Measurements from ENCODE around the gene TMEFF2.
A peak's percentile ranks its signal among the peaks of the same experiment; 100 is the strongest.

Gene TMEFF2

DNA sequence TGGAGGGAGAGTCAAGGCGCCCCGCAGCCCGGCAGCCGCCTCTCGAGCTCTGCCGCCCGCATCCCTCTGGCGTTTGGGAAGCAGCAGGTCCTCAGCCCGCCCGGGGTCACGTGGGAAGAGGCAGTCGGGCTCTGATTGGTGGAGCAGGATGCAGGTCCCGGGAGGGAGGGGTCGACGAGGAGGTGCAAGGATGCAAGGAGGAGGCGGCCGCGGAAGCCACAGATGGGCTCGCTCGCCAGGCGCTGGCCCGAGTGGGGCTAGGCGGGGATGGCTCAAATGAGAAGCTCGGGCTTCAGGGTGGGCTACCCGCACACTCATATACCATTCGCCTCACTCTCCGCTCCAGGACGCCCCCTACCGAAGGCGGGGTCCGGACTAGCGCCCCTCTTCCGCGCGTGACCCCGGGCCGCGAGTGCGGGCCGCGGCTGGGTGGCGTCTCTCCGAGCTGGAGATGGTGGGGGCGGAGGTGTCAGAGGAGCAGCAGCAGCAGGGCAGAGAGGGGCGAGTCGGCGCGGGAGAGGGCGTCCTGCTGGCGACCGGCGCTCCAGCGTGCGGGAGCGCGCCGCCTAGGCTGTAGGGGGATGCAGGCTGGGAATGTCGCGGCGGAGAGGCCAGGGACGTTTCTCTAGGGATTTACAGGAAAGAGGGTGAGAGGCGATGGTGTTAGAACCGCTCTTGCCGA lies at the start of gene TMEFF2:
Gene TMEFF2 (minus strand): TSS at position 68 of the 682 bp plus-strand sequence. CDS start 409 bp downstream, outside the sequence.
- no peaks in the 10 kb centered on the region for H3K36me3 ChIP-seq (ENCODE audit: control insufficient read depth, insufficient read depth, low read length)
- H3K27me3 ChIP-seq (ENCODE audit: control insufficient read depth, insufficient read depth, low read length), result peaks cover 62% of the 10 kb centered on the region
- H3K4me3 ChIP-seq (ENCODE audit: low read length), result peak within 1 kb of the TSS; percentile 20
- H3K4me1 ChIP-seq (ENCODE audit: control insufficient read depth, insufficient read depth, low read length), result peaks cover 12% of the 10 kb centered on the region
- H3K9me3 ChIP-seq (ENCODE audit: control insufficient read depth, low read length), result no peaks in the 10 kb centered on the region
- no peak within 1 kb of the TSS for H3K9ac ChIP-seq (ENCODE audit: low read length)

GRCh38 chr2:192243488-192243887 lies 48.8 kb upstream of the TMEFF2 start:
- H3K4me3 ChIP-seq (ENCODE audit: low read length), result no peak overlapping the region
- H3K36me3 ChIP-seq (ENCODE audit: control insufficient read depth, insufficient read depth, low read length), result no peaks in the 10 kb centered on the region
- H3K9ac ChIP-seq (ENCODE audit: low read length), result no peak overlapping the region
- H3K27me3 ChIP-seq (ENCODE audit: control insufficient read depth, insufficient read depth, low read length), result no peaks in the 10 kb centered on the region
- no peaks in the 10 kb centered on the region for H3K9me3 ChIP-seq (ENCODE audit: control insufficient read depth, low read length)
- no peaks in the 10 kb centered on the region for H3K4me1 ChIP-seq (ENCODE audit: control insufficient read depth, insufficient read depth, low read length)

GRCh38 chr2:192236136-192236535 lies 41.4 kb upstream of the TMEFF2 start:
- H3K27me3 ChIP-seq (ENCODE audit: control insufficient read depth, insufficient read depth, low read length), result no peaks in the 10 kb centered on the region
- no peaks in the 10 kb centered on the region for H3K9me3 ChIP-seq (ENCODE audit: control insufficient read depth, low read length)
- H3K4me1 ChIP-seq (ENCODE audit: control insufficient read depth, insufficient read depth, low read length), result no peaks in the 10 kb centered on the region
- no peaks in the 10 kb centered on the region for H3K36me3 ChIP-seq (ENCODE audit: control insufficient read depth, insufficient read depth, low read length)
- no peak overlapping the region for H3K4me3 ChIP-seq (ENCODE audit: low read length)
- H3K9ac ChIP-seq (ENCODE audit: low read length), result no peak overlapping the region

DNA sequence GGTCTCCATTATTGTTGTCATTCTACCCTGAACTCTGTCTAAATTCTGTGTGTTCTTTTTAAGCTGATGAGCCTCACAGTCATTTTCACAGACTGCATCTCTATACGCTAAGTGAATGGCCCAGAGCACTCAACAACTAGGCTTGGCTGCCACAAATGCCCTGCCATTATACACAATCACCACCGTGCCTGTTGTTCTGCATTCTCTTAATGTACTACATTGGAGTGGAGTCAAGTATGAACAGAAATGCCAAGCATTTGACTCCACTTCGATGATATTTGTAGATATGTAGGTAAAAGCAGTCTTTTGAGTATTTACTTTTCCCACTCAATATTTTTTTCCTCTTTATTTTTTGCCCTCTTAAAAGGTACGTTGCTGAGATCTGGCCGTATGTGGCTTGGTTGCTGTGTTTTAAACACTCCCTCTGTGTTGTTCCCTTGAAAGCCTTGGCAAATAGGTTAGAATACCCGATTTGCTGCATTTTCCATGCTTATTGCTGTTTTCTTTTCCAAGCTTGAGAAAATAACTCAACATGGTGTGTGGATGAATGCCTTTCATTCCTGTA lies 36.2 kb upstream of the TMEFF2 start:
- Histone ChIP-seq H3K27me3 (ENCODE audit: control insufficient read depth, insufficient read depth, low read length) (no peaks in the 10 kb centered on the region), H3K4me3 (ENCODE audit: low read length) (no peak overlapping the region), H3K9me3 (ENCODE audit: control insufficient read depth, low read length) (no peaks in the 10 kb centered on the region), H3K36me3 (ENCODE audit: control insufficient read depth, insufficient read depth, low read length) (no peaks in the 10 kb centered on the region), H3K9ac (ENCODE audit: low read length) (no peak overlapping the region), H3K4me1 (ENCODE audit: control insufficient read depth, insufficient read depth, low read length) (no peaks in the 10 kb centered on the region)

DNA sequence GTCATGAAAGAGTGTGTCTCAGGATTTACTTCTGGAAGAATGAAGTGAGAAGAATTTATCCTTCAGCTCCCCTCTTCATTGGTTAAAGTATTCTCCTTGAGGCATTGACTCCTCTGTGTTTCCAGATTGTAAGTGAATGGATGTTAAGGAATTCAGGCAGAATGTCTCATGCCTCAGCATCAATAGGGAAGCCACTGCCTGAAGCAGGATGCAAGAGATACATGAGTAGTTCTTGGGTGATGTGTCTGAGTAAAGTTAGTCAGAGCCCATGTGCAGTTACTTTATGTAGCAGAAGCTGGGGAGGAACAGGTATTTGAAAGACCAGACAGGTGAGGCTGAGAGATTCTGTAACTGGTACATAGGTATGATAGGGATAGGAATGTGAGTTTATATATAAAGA lies 34.0 kb upstream of the TMEFF2 start:
- no peaks in the 10 kb centered on the region for H3K4me1 ChIP-seq (ENCODE audit: control insufficient read depth, insufficient read depth, low read length)
- H3K9me3 ChIP-seq (ENCODE audit: control insufficient read depth, low read length), result no peaks in the 10 kb centered on the region
- H3K9ac ChIP-seq (ENCODE audit: low read length), result no peak overlapping the region
- no peaks in the 10 kb centered on the region for H3K36me3 ChIP-seq (ENCODE audit: control insufficient read depth, insufficient read depth, low read length)
- no peak overlapping the region for H3K4me3 ChIP-seq (ENCODE audit: low read length)
- H3K27me3 ChIP-seq (ENCODE audit: control insufficient read depth, insufficient read depth, low read length), result no peaks in the 10 kb centered on the region

GRCh38 chr2:192218970-192219369 lies 24.2 kb upstream of the TMEFF2 start:
- Histone ChIP-seq H3K36me3 (ENCODE audit: control insufficient read depth, insufficient read depth, low read length) (no peaks in the 10 kb centered on the region), H3K27me3 (ENCODE audit: control insufficient read depth, insufficient read depth, low read length) (no peaks in the 10 kb centered on the region), H3K4me1 (ENCODE audit: control insufficient read depth, insufficient read depth, low read length) (no peaks in the 10 kb centered on the region), H3K4me3 (ENCODE audit: low read length) (no peak overlapping the region), H3K9ac (ENCODE audit: low read length) (no peak overlapping the region), H3K9me3 (ENCODE audit: control insufficient read depth, low read length) (no peaks in the 10 kb centered on the region)

DNA sequence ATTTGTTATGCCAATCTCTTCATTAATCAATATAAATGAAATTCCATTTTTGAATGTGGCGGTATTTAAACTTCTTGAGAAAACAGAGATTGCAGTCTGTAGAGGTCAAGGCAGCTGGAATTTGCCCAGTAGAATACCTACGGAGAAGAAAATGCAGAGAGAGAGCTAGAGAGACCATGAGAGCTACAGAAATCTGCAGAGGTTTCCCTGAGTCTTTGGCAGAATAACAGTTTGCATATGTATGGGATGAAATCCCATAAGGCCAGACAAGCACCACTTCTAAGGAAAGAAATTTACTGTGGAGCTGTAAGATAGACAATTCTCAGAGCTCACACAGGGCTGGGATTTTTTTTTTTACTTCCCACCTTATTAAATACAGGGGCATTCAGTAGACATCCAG lies 23.6 kb upstream of the TMEFF2 start:
- Histone ChIP-seq H3K4me1 (ENCODE audit: control insufficient read depth, insufficient read depth, low read length) (no peaks in the 10 kb centered on the region), H3K4me3 (ENCODE audit: low read length) (no peak overlapping the region), H3K36me3 (ENCODE audit: control insufficient read depth, insufficient read depth, low read length) (no peaks in the 10 kb centered on the region), H3K27me3 (ENCODE audit: control insufficient read depth, insufficient read depth, low read length) (no peaks in the 10 kb centered on the region), H3K9me3 (ENCODE audit: control insufficient read depth, low read length) (no peaks in the 10 kb centered on the region), H3K9ac (ENCODE audit: low read length) (no peak overlapping the region)

- Histone ChIP-seq H3K9me3 (ENCODE audit: control insufficient read depth, low read length) (no peaks in the 10 kb centered on the region), H3K9ac (ENCODE audit: low read length) (no peak overlapping the region), H3K36me3 (ENCODE audit: control insufficient read depth, insufficient read depth, low read length) (no peaks in the 10 kb centered on the region), H3K27me3 (ENCODE audit: control insufficient read depth, insufficient read depth, low read length) (no peaks in the 10 kb centered on the region), H3K4me1 (ENCODE audit: control insufficient read depth, insufficient read depth, low read length) (no peaks in the 10 kb centered on the region), H3K4me3 (ENCODE audit: low read length) (no peak overlapping the region)
Measured at GRCh38 chr2:192216336-192216735, 21.6 kb upstream of the TMEFF2 start.

DNA sequence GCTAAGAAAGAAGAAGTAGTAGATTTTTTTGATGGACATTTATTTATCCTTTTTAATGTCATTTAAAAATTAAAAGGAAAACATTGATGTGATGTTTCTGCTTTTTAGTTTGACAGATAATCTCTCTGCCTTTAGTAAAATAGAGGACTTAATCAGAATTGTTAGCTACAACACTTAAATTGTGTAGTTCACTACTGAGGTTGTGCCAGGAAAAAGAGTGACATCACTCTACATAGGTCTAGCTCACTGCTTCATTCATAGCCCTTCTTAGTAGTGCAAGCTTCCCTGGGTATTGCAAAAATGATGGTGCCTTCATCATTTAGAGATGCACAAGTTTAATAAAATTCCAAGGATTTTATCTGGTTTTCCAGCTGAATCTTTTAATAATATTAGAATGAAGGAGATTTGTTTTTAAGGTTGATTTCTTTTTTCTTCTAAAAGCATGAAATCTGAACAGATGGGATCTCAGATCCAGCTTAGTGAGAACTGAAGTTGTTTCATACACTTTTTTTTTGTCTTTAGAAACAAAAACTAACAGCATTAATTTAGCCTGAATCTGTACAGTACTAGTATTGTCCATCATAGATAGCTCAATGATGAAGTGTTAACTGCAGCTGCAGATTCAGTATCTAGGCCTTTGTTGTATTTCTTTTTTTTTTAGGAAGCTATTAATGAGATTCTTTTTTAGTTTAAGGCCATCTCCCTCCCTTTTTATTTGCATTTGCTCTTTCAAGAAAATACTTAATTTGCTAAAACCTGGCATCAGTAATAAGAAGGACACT lies 20.6 kb upstream of the TMEFF2 start:
- Histone ChIP-seq H3K9me3 (ENCODE audit: control insufficient read depth, low read length) (no peaks in the 10 kb centered on the region), H3K36me3 (ENCODE audit: control insufficient read depth, insufficient read depth, low read length) (no peaks in the 10 kb centered on the region), H3K9ac (ENCODE audit: low read length) (no peak overlapping the region), H3K4me3 (ENCODE audit: low read length) (no peak overlapping the region), H3K4me1 (ENCODE audit: control insufficient read depth, insufficient read depth, low read length) (no peaks in the 10 kb centered on the region), H3K27me3 (ENCODE audit: control insufficient read depth, insufficient read depth, low read length) (no peaks in the 10 kb centered on the region)

DNA sequence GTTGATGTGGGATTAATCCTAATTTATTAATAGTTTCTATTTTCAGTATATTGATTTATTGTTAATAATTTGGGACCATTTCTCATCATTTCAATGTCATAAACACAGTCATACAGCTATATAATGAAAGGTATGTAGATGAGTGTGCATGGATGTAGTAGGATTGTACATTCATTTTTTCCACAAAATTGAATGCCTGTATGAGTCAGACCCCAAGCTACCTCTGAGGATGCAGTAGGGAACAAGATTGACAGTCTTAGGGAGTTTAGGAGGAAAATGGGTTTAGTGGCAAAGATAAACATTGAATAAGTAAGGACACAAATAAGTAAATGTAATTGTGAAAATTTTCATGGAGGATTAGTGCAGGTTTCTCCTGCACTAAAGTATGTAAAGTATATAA lies 14.1 kb upstream of the TMEFF2 start:
- no peaks in the 10 kb centered on the region for H3K36me3 ChIP-seq (ENCODE audit: control insufficient read depth, insufficient read depth, low read length)
- H3K9me3 ChIP-seq (ENCODE audit: control insufficient read depth, low read length), result no peaks in the 10 kb centered on the region
- H3K4me3 ChIP-seq (ENCODE audit: low read length), result no peak overlapping the region
- H3K27me3 ChIP-seq (ENCODE audit: control insufficient read depth, insufficient read depth, low read length), result no peaks in the 10 kb centered on the region
- H3K9ac ChIP-seq (ENCODE audit: low read length), result no peak overlapping the region
- no peaks in the 10 kb centered on the region for H3K4me1 ChIP-seq (ENCODE audit: control insufficient read depth, insufficient read depth, low read length)

- H3K4me1 ChIP-seq (ENCODE audit: control insufficient read depth, insufficient read depth, low read length), result no peaks in the 10 kb centered on the region
- H3K4me3 ChIP-seq (ENCODE audit: low read length), result no peak overlapping the region
- H3K9me3 ChIP-seq (ENCODE audit: control insufficient read depth, low read length), result no peaks in the 10 kb centered on the region
- no peak overlapping the region for H3K9ac ChIP-seq (ENCODE audit: low read length)
- H3K27me3 ChIP-seq (ENCODE audit: control insufficient read depth, insufficient read depth, low read length), result no peaks in the 10 kb centered on the region
- no peaks in the 10 kb centered on the region for H3K36me3 ChIP-seq (ENCODE audit: control insufficient read depth, insufficient read depth, low read length)
Measured at GRCh38 chr2:192206399-192206798, 11.7 kb upstream of the TMEFF2 start.

- no peaks in the 10 kb centered on the region for H3K27me3 ChIP-seq (ENCODE audit: control insufficient read depth, insufficient read depth, low read length)
- H3K36me3 ChIP-seq (ENCODE audit: control insufficient read depth, insufficient read depth, low read length), result no peaks in the 10 kb centered on the region
- no peaks in the 10 kb centered on the region for H3K4me1 ChIP-seq (ENCODE audit: control insufficient read depth, insufficient read depth, low read length)
- no peak overlapping the region for H3K9ac ChIP-seq (ENCODE audit: low read length)
- no peaks in the 10 kb centered on the region for H3K9me3 ChIP-seq (ENCODE audit: control insufficient read depth, low read length)
- no peak overlapping the region for H3K4me3 ChIP-seq (ENCODE audit: low read length)
Measured at GRCh38 chr2:192203876-192204275, 9.1 kb upstream of the TMEFF2 start.

Measured in mucosa of stomach (tissue), 1 donor.